Measurements from ENCODE around the gene PCK1. TPM values are rescaled to one million over a fixed set of nuclear protein-coding genes. Genes with fewer than 3 reads are reported as not detected.

Gene PCK1
- total and polyA plus RNA-seq, 2 of the 13 experiments (the other 11 are each of a cell fraction or from before 2014, with no cell fraction given): 6.5 to 12.6 TPM

- TF ChIP-seq ZNF225 (CRISPR knock-in tag; IDR thresholded peaks at IDR 0.05) (no peak), YEATS4 (CRISPR knock-in tag; IDR thresholded peaks at IDR 0.05; ENCODE audit: borderline replicate concordance) (peak; percentile 69; the same call in 1 of the 2 replicates), ZZZ3 (CRISPR knock-in tag; IDR thresholded peaks at IDR 0.05; ENCODE audit: borderline replicate concordance) (peak; percentile 77; the same call in 1 of the 2 replicates), EHMT2 (IDR thresholded peaks at IDR 0.05; ENCODE audit: borderline replicate concordance, low read depth, low read length) (no peak; the same call in 1 of the 2 replicates), RAD21 (CRISPR knock-in tag; IDR thresholded peaks at IDR 0.05) (no peak; the same call in 1 of the 2 replicates), NBN (conservative IDR thresholded peaks at IDR 0.05) (no peak), ZNF207 (IDR thresholded peaks at IDR 0.05; ENCODE audit: borderline replicate concordance) (no peak), ZNF136 (CRISPR knock-in tag; IDR thresholded peaks at IDR 0.05; ENCODE audit: low read depth) (no peak; the same call in 1 of the 2 replicates), ZNF546 (CRISPR knock-in tag; conservative IDR thresholded peaks at IDR 0.05) (no peak; the same call in 1 of the 2 replicates), ETV6 (CRISPR knock-in tag; conservative IDR thresholded peaks at IDR 0.05) (no peak), ZBTB25 (CRISPR knock-in tag; IDR thresholded peaks at IDR 0.05) (peak; percentile 57; the same call in 1 of the 2 replicates), ZNF282 (IDR thresholded peaks at IDR 0.05; ENCODE audit: partially characterized antibody) (no peak), NFATC3 (CRISPR knock-in tag; IDR thresholded peaks at IDR 0.05) (no peak), SMARCE1 (IDR thresholded peaks at IDR 0.05; ENCODE audit: borderline replicate concordance) (no peak), FOXK2 (IDR thresholded peaks at IDR 0.05) (no peak), HNRNPK (IDR thresholded peaks at IDR 0.05; ENCODE audit: low read depth, low read length, poor library complexity, severe bottlenecking) (no peak), ZFP91 (CRISPR knock-in tag; IDR thresholded peaks at IDR 0.05; ENCODE audit: borderline replicate concordance) (peak; percentile 62; the same call in 1 of the 2 replicates), FOXA1 (IDR thresholded peaks at IDR 0.05) (no peak), FOXA1 (CRISPR knock-in tag; IDR thresholded peaks at IDR 0.05) (no peak), ZNF335 (CRISPR knock-in tag; IDR thresholded peaks at IDR 0.05) (peak; percentile 38; the same call in 1 of the 2 replicates), BCL3 (CRISPR knock-in tag; IDR thresholded peaks at IDR 0.05) (no peak; the same call in 1 of the 2 replicates), NCOA1 (CRISPR knock-in tag; IDR thresholded peaks at IDR 0.05) (no peak), ZNF543 (CRISPR knock-in tag; IDR thresholded peaks at IDR 0.05) (no peak), NFE2L2 (IDR thresholded peaks at IDR 0.05; ENCODE audit: low read length) (no peak), U2AF1 (optimal IDR thresholded peaks at IDR 0.05; ENCODE audit: low read depth, low read length) (no peak), ZNF34 (CRISPR knock-in tag; IDR thresholded peaks at IDR 0.05; ENCODE audit: borderline replicate concordance) (no peak), ZKSCAN8 (CRISPR knock-in tag; IDR thresholded peaks at IDR 0.05; ENCODE audit: borderline replicate concordance) (peak; percentile 79), PAWR (CRISPR knock-in tag; IDR thresholded peaks at IDR 0.05; ENCODE audit: borderline replicate concordance) (no peak), NCOA5 (CRISPR knock-in tag; IDR thresholded peaks at IDR 0.05) (no peak), SATB2 (CRISPR knock-in tag; IDR thresholded peaks at IDR 0.05) (no peak)
Observed at GRCh38 chr20:57589728-57590484, 29.0 kb downstream of the PCK1 start (continued).
